ENCODE data around the gene SIGLEC8.
A peak's percentile ranks its signal among the peaks of the same experiment; 100 is the strongest.
"Not testable (repeated sequence)": the region's sequence is repeated elsewhere in the genome, so short reads cannot be mapped to it uniquely, and the experiment has no call there.

Gene SIGLEC8

DNA sequence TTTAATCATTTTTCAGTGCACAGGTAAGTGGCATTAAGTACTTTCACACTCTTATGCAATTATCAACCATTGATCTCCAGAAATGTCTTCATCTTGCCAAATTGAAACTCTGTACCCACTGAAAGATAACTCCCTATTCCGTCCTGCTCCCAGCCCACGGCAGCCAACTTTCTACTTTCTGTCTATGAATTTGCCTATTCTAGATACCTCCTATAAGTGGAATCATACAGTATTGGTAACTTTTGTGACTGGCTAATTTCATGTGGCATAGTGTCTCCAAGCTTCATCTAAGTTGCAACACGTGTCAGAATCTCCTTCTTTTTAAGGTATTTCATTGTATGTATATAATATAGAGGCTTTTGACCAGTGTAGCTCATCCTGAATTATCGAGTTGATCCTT is 14.4 kb upstream of the SIGLEC8 start:
- no peak for DNase-seq

DNA sequence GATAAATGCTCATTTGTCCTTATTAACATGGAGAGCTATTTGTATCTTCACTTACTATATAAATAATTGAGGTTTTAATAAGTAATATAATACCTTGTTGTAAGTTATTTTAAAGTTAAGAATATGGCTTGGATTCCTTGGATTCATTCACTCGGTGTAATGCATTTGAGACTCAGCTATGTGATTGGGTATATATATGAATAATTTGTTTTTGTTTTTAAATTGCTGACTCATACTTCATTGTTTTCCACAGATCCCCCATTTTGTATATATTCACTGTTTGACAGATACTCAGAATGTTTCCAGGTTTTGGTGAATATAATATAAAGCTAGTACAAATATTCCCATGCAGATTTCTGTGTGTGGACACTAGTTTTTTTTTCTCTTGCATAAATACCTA is 13.3 kb upstream of the SIGLEC8 start:
- DNase-seq = no peak

DNA sequence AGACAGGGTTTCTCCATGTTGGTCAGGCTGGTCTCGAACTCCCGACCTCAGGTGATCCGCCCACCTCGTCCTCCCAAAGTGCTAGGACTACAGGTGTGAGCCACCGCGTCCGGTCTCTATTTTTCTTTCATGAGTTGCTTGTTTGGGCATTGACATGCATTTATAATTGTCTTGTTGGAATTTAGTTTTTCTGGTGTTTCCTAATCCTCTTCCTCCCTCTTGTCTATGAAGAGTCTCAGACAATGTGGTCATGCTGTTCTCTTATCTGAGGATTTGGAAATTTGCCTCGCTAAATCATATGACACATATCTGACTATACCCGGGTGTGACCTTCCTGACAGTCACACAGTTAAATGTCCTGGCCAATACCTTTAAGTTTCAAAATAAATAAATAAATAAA is 12.7 kb upstream of the SIGLEC8 start:
- no peak for DNase-seq

DNA sequence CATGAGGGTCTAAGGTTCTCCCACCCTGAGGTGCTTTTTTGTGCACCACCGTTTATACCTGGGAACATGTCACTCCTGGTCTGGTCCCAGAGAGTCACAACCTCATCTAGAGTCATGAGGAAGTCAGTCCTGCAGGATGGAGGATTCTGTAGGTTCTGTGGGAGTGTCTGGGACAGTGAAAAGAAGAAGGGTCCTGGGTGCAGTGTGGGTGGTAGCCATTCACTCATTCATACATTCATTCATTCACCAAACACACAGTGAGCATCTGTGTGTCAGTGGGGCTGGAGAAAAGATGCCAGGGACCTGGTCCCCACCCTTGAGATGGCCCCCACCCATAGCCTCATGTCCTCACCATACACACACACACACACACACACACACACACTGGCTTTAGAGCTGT is 11.4 kb upstream of the SIGLEC8 start:
- DNase-seq = no peak

DNA sequence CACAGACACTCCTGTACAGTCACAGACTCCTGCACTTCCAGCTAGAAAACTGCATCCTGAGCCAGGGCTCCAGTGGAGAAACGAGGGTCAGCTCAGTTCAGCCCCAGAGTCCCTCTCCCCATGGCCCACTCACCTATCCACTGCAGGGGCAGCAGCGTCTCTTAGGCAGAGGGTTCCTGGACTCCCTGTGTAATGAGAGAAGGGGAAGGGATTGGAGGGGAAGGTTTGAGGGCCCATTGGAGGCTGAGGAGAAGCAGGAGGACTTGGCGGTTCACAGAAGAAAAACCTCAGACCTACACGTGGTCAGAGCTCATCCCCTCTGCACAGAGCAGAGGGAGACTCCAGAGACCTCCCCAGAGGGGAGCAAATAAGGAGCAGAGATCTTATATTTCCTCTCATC is 10.9 kb upstream of the SIGLEC8 start:
- no peak for DNase-seq

DNA sequence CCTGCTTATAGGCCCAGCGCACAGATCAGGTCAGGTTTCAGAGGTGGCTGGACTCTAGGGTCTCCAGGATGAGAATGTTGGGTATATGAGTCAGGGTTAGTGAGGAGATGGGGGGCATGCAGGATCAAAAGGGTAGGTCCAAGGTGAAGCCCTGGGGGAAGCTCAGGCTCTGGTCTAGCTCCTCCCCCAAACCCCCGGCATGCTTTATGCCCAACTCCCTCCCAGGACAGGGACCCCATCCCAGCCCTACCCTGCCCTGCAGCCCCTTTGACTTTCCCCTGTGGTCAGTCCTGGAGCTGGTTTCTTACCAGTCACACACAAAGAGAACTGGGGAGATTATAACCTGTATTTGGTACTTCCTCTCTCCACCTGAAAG is 10.3 kb upstream of the SIGLEC8 start:
- DNase-seq = no peak

DNA sequence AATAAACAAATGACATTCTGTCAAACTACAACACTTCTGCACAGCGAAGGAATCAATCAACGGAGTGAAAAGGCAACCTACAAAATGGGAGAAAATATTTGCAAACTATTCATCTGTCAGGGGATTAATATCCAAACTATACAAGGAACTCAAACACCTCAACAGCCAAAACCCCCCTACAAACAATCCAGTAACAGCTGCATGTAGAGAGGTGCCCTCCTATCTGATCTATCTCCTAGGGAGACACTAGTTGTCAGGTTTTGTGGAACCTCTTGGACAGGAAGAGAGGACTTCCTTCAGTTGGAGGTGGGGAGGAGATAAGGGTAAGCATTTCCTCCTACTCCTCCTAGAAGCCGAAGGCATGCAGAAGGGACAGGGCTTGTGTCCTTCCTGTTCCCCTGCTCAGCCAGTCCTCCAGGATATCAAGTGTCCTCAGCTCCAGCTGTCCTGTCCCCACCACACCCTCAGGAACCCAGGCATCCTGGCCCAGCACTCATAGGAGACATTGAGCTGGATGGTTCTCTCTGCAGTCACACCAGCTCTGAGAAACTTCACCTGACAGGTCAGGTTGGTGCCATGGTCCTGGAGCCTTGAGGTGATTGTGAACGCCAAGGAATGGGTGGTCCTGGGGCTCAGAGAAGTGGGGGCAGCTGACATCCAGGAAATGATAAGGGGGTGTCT is 9.8 kb upstream of the SIGLEC8 start:
- DNase-seq = no peak

DNA sequence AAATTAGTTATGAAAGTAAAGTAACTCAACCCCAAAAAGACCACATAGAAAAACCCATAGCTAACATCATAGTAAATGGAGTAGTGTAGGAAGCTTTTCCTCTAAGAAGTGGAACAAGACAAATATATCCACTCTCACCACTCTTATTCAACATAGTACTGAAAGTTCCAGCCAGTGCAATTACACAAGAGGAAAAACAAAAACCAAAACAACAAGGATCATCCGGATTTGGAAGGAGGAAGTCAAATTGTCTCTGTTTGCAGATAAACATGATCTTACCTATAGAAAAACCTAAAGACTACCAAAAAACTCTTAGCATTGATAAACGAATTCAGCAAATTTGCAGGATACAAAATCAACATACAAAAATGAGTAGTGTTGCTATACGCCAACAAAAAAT is 8.5 kb upstream of the SIGLEC8 start:
- no peak for DNase-seq

DNA sequence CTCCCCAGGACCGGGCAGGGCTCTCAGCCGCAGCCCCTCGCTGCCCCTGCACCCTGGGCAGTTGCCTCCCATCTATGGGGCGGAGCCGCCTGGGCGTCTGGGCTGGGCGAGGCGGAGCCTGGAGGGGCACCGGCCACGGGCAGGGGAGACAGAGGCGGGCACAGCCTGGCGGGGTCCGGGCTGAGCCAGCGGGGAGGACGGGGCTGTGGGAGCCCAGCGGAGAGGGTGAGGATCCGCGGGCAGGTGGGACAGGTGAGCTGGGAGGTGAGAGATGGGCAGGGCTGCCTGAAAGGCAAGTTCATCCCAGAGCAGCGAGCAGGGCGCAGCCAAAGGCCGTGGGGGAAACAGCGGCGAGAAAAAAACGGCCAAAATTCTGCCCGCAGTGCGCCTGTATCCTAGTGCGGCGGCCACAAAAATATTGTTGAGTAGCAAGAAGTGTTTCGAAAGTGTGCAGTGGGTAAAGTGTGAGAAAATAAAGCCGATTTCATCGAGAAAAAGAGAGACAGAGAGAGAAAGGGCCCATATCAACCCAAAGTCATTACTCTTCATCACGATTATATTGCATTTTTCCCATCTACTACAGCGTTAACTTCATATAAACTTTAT is 5.8 kb upstream of the SIGLEC8 start:
- not testable (repeated sequence) for DNase-seq

DNA sequence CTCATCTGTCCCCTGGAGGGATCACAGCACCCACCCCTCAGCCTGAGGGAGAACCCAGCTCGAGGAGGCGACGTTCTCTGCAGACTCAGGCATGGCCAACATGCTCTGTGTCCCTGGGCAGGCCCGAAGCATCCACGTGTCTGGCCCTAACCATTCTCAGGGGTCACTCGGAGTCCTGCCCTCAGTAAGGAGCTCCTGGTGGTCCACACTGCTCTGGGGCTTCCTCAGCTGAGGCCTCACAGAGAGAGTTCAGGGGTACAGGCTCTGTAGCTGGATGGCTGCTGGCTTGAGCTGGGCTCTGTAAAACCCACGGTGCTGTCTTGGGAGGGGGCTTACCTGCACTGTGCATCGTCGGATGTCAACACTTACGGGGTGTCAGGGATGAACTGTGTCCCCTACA is 4.4 kb upstream of the SIGLEC8 start:
- DNase-seq = no peak

DNA sequence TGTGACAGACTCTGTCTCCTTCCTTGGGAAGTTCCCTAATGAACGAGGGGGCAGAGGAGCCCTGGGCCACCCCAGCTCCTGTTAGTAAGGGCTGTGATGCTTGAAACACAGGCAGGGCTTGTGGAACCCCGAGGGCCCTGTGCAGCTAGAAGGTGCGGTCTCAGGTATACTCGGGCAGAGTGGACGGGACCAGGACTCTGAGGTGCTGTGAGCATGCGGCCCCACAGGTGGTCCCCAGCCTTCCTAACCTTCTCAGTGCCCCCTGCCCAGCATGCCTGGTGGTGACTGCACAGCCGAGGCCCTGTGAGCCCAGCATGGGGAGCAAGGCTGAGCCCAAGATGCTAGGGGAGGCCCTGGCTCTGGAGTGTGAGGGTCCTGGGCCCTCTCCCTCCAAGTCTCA is 4.0 kb upstream of the SIGLEC8 start:
- no peak for DNase-seq

DNA sequence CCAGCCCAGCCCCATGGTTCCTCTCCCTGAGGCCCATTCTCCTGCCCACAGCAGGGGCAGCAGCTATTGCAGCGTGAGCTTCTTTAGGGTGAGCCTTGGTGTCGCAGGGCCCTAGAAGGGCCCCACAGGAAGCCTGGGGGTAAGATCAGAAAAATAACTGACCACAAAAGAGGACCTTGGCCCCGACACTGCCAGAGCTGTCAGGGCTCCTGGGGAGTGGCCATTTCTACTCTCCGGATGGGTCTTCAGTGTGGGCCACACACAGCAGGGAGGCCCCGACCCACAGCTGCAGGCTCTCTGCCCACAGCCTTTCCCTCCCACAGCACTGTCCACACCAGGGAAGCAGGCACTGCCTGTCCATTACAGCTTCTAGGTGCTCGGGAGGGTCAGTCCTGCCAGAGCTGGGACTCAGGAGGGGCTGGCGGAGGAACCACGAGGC is 3.5 kb upstream of the SIGLEC8 start:
- no peak for DNase-seq

DNA sequence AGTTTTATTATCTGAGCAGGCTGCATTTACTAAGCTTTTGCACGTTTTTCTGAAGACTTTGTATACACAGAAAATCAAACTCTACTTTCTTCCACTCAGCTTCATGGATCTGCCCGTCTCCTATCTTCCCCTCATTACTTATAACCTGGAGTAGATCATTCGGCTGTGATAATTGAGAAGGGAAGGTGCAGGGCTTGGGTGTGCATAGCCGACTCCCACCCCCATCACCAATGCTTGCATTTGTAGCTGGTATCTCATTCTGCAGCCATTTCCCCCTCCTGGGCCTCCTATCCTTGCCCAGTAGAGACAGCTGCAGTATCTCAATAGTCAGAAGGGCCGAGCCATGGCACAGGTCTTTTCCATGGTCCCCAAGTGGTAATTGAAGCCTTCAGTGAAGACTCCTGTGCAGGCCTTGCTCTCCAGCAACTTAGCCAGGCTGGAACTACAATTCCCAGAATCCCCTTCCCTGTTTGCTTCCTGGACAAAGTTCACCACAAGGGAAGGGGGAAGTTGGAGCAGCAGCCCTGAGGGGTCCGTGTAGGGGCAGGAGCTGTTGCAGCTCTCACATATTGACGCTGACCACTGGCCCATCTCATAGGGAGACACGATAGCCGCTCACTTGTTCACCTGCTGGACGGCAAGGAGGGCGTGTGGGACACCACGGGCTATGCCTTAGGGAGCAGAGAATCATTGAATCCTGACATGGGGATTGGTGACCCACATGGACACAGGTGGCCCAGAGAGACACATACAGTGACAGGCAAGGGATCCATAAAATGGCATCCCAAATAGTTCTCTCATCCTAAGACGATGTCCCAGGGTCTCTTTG is 2.1 kb upstream of the SIGLEC8 start:
- no peak for DNase-seq

DNA sequence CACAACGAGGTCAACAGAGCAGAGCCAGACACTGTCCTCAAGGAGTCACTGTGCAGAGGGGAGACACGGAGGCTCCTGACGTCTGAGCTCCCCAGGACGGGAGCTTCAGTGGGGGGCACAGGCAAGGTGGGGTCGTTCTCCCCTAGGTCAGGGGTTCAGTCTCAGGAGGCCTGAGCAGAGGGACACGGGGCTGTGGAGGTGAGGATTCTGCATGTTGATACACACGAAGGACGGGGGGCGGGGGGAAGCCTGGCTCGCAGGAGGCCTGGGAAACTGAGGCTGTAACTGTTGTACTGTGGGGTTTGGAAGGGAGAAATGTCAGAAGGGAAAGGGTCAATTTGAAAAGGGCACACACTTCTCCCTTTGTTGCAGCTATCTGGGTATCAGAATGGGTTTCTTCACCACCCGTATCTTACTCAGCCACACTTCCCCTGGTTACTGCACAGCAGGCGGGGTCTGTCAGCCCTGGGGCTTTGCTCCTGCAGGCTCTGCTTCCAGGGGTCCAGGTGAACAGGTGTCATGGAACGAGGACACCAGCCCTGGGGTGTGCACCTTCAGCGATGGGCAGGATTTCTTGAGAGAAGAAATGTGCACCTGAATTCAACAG is 748 bp upstream of the SIGLEC8 start:
- no peak for DNase-seq

DNA sequence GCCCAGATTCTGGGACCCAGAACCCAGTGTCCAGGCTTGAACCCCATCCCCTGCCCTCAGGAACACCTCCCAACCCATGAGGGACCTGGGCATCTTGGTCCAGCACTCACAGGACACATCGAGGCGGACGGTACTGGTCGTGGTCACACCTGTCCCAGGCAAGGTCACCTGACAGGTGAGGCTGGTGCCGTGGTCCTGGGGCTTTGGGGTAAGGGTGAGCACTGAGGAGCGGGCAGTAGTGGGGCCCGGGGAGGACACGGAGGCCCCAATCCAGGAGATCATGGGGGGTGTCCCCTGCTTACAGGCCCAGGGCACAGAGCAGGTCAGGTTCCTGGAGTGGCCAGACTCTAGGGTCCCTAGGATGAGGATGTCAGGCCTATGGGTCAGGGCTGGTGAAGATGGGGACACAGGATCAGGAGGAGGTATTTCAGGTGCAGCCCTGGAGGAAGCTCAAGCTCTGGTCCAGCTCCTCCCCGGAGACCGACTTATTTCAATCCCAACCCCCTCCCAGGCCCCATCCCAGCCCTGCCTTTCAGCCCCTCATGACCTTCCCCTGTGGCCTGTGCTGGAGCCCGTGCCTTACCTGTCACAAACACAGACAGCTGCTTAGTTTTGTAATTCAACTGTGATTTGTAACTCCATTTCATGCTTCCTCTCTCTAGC is 772 bp downstream of the SIGLEC8 start:
- no peak for DNase-seq

DNA sequence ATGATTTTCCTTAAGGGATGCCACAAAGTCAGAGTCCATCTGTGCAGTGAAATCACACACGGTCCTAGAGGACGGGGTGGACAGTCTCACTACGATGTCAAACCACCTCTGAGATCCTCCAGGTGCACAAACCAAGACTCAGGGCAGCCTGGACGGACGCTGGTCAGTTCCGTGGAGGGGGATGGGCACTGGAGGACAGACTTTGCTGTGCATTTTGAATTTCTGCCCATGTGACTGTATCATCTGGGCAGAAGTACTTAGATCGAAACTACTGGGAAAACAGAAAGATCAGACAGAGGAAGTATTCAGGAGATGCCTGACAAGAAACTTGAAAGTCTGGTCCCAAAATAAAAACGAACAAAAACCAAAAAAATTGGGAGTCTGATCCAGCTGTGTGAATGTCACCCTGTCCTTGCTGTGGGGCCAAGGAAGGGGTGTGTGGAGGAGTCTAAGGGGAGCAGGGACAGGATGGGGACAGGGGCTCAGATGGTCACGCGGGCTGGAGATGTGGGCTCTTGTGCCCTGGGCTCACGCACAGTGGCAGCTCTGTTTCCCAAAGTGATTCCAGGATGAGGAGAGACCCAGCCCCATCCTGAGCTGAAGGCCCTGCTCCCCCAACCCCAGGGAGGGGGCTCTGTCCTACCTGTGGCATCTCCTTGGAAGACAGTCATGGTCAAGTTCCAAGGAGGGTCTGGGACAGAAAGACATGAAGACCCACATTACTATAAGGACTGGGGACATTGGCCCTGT is 1.5 kb downstream of the SIGLEC8 start:
- DNase-seq = no peak

DNA sequence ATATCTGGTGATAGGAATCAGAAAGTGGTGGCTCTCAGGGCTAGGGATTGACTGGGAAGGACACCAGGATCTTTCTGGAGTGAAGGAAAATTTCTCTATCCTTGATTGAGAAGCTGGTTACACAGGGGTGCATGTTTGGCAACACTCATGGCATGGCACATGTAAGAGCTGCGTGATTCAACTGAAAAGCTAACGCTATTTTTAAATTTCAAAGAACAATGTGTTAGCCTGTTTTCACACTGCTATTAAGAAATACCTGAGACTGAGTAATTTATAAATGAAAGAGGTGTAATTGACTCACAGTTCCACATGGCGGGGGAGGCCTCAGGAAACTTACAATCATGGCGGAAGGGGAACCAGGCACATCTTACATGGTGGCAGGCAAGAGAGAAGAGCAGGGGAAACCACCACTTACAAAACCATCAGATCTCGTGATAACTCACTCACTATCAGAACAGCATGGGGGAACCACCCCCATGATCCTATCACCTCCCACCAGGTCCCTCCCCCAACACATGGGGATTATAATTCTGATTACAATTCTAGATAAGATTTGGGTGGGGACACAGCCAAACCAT is 7.4 kb downstream of the SIGLEC8 start:
- DNase-seq = peak; percentile 49

DNA sequence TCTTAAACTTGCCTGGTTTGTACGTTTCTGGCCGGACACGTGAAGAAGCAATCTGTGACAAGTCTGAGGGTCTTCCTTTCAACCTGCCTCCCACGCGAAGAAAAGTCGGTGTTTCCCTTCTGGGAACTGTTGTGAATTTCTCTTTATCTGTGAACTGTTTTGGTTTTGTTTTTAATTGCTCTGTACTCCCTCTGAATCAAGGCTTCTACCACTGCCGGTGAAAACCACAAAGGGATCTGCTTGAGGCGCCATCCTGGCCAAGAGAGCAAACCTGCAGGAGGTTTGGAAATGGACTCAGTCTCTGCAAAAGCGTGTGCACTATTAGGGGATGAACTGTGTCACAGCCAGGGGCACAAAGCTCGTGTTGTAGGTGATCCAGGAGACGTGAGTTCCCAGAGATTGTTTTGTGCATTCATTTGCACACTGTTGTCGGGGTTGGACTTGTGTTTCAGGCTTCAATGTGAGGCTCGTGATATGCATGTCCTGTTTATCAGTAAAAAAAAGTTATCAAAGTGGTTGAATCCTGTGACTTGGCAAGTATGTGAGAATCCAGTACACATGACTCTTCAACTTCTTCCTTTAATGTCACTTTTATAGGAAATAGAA is 9.7 kb downstream of the SIGLEC8 start:
- DNase-seq = peak; percentile 43

DNA sequence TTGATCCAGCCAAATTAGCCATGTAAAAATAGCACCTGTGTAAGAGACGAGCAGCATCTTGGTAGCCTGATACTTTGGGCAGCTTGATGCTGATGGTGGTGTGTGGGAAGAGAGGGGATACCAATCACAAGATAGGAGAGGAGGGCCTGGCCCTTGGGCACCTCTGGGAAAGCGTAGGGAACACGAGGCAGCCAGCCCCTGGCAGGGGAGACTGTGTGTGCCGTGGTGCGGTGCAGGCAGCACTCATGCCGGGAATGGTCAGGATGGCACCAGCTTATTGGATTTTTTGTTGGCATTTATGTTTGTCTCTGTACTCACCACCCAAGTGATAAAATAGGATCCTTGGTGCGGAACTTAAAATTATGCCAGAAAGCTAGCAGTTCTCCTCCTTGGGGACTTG is 10.2 kb downstream of the SIGLEC8 start:
- no peak for DNase-seq

DNA sequence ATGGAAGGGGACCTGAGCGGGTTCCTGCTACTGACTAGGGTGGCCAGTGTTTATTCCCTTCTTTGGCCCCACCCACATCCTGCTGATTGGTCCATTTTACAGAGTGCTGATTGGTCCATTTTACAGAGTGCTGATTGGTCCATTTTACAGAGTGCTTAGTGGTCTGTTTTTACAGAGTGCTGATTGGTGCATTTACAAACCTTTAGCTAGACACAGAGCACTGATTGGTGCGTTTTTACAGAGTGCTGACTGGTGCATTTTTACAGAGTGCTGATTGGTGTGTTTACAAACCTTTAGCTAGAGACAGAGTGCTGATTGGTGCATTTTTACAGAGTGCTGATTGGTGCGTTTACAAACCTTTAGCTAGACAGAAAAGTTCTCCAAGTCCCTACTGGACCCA is 10.7 kb downstream of the SIGLEC8 start:
- not testable (repeated sequence) for DNase-seq
